ENCODE data around the gene SLC16A12. TPM values are rescaled to one million over a fixed set of nuclear protein-coding genes. Genes with fewer than 3 reads are reported as not detected.

The SLC16A12 gene
- total and polyA plus RNA-seq, 2 donors (not counting 3 experiments of a cell fraction or from before 2014, with no cell fraction given) = not detected

DNA sequence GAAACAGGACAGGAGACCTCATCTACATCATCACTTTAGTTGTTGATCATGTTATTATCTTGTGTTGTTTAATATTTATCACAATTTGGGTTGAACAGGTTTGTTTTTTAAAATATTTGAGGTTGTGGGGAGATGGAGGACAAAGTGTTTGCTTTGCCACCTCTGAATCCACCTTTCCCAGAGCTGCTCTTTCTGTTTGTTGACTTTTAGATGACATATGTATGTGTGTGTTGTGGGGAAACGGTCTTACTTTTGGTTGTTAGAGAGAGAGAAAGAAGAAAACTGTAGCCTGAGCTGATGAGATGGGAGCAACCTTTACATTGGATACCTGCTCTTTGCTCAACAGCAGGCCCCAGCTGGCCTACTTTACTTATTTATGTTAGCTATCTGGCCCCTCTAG, 19.0 kb upstream of the SLC16A12 start:
- no TSS peak for BruUV-seq (replicated peaks)
- Histone ChIP-seq H3K9me3 (replicated peaks; ENCODE audit: control insufficient read depth, insufficient read depth, low read length) (no peaks in the 10 kb centered on the region), H2AFZ (ENCODE audit: low read depth, low read length) (no peak overlapping the region), H3K4me2 (ENCODE audit: insufficient read depth, low read length) (no peak overlapping the region), H3K9ac (replicated peaks; ENCODE audit: extremely low read depth, insufficient read depth, low read length) (no peak overlapping the region), H3K27ac (ENCODE audit: insufficient read depth, low read depth, low read length) (no peak overlapping the region), H3K79me2 (ENCODE audit: control insufficient read depth, insufficient read depth, low read length) (no peaks in the 10 kb centered on the region), H3K9me1 (replicated peaks; ENCODE audit: control insufficient read depth, extremely low read depth, insufficient read depth, low read length) (no peaks in the 10 kb centered on the region), H3K4me3 (replicated peaks in 1 of 3; ENCODE audit: insufficient read depth in 1 of 3, low read depth in 1 of 3, low read length in 3 of 3) (no peak overlapping the region), H3K4me1 (ENCODE audit: control insufficient read depth, extremely low read depth, insufficient read depth, low read length) (peaks cover 4% of the 10 kb centered on the region), H4K20me1 (replicated peaks; ENCODE audit: control insufficient read depth, extremely low read depth, insufficient read depth, low read length) (no peaks in the 10 kb centered on the region), H3K27me3 (ENCODE audit: control insufficient read depth in 2 of 2, insufficient read depth in 2 of 2, low read length in 2 of 2) (no peaks in the 10 kb centered on the region), H3K36me3 (ENCODE audit: control insufficient read depth in 2 of 2, extremely low read depth in 1 of 2, insufficient read depth in 2 of 2, low read length in 2 of 2) (no peaks in the 10 kb centered on the region)
- FAIRE-seq = no peak
- CTCF ChIA-PET = interaction anchor here (0.6 to 1.5 kb wide), 3 partner anchors 8 to 89 kb away, joined by 3 to 5 read pairs (median 3); no protein-coding TSS in a partner anchor
- intact Hi-C loops (cut with micrococcal nuclease) (no loop called here), dilution Hi-C loops (cut with MboI; ENCODE audit: extremely low pct_ligation_motif_present, low sequenced_read_pairs) (no loop called here)
- no peak for DNase-seq (ENCODE audit: low read depth, low spot score)
- POLR2A ChIA-PET = no interaction called here
- TF ChIP-seq POLR2A (IDR thresholded peaks at IDR 0.05; ENCODE audit: low read depth, low read length) = no peak
- TF ChIP-seq POLR2AphosphoS5 (IDR thresholded peaks at IDR 0.05; ENCODE audit: insufficient read depth, low read depth, low read length) = no peak

DNA sequence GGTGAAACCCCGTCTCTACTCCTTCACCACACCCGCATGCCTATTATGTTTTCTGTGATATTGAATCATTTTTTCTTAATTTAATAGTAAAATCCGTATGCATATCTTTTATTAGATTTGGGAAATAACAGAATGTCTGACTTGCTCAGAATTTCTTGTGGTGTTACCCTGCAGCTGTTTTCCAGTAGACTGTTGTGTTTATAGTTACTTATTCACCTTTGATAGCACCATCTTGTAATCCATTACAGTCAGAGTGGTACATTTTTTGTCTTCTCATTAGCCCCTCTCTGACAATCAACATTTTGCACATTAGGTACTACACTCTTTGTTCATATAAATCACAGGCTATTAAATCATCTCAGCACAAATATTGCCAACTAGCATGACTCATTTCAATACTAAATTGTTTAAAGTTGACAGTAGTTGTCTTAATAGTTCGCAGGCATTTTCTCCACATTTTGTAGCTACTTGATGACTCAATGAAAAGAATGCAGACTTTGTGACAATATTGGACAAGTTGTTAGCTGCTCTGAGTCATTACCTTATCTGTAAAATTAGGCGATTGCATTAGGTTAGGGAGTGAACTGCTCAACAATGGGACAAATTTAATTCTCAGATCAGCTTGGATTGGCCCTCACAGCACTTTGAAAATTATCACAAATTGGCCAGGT, 17.8 kb upstream of the SLC16A12 start:
- no peaks in the 10 kb centered on the region for H4K20me1 ChIP-seq (replicated peaks; ENCODE audit: control insufficient read depth, extremely low read depth, insufficient read depth, low read length)
- no TSS peak for BruUV-seq (replicated peaks)
- no peaks in the 10 kb centered on the region for H3K27me3 ChIP-seq (ENCODE audit: control insufficient read depth in 2 of 2, insufficient read depth in 2 of 2, low read length in 2 of 2)
- no peak overlapping the region for H3K4me2 ChIP-seq (ENCODE audit: insufficient read depth, low read length)
- H3K9ac ChIP-seq (replicated peaks; ENCODE audit: extremely low read depth, insufficient read depth, low read length) = no peak overlapping the region
- DNase-seq (ENCODE audit: low read depth, low spot score) = peak; percentile 93
- peak; percentile 76 for TF ChIP-seq GATA2 (IDR thresholded peaks at IDR 0.05; ENCODE audit: insufficient read depth, insufficient read length, low read depth, low read length)
- TF ChIP-seq JUN (IDR thresholded peaks at IDR 0.05; ENCODE audit: borderline replicate concordance, insufficient read depth, insufficient read length, low read depth) = peak; percentile 96
- TF ChIP-seq EZH2 (IDR thresholded peaks at IDR 0.05; ENCODE audit: borderline replicate concordance, low read depth, low read length, severe bottlenecking) = no peak
- TF ChIP-seq, protein P1, sequence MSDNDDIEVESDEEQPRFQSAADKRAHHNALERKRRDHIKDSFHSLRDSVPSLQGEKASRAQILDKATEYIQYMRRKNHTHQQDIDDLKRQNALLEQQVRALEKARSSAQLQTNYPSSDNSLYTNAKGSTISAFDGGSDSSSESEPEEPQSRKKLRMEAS (IDR thresholded peaks at IDR 0.05; ENCODE audit: insufficient read depth, insufficient read length) = no peak
- TF ChIP-seq POLR2AphosphoS5 (IDR thresholded peaks at IDR 0.05; ENCODE audit: insufficient read depth, low read depth, low read length) = peak; percentile 29
- peak; percentile 99 for TF ChIP-seq FOS (IDR thresholded peaks at IDR 0.05; ENCODE audit: borderline replicate concordance, insufficient read depth, low read length)
- intact Hi-C loops (cut with micrococcal nuclease) (loop anchor here (1.0 kb wide), 2 partner anchors 18 to 95 kb away; partner anchors contain the start of gene SLC16A12), dilution Hi-C loops (cut with MboI; ENCODE audit: extremely low pct_ligation_motif_present, low sequenced_read_pairs) (no loop called here)
- no peaks in the 10 kb centered on the region for H3K79me2 ChIP-seq (ENCODE audit: control insufficient read depth, insufficient read depth, low read length)
- H3K36me3 ChIP-seq (ENCODE audit: control insufficient read depth in 2 of 2, extremely low read depth in 1 of 2, insufficient read depth in 2 of 2, low read length in 2 of 2) = no peaks in the 10 kb centered on the region
- H3K4me3 ChIP-seq (replicated peaks in 1 of 3; ENCODE audit: insufficient read depth in 1 of 3, low read depth in 1 of 3, low read length in 3 of 3) = no peak overlapping the region
- no peak overlapping the region for H2AFZ ChIP-seq (ENCODE audit: low read depth, low read length)
- ChIA-PET CTCF (interaction anchor here (0.8 to 1.8 kb wide), 5 partner anchors 10 to 95 kb away, joined by 3 to 7 read pairs (median 5); no protein-coding TSS in a partner anchor), POLR2A (no interaction called here)
- no peaks in the 10 kb centered on the region for H3K9me3 ChIP-seq (replicated peaks; ENCODE audit: control insufficient read depth, insufficient read depth, low read length)
- H3K9me1 ChIP-seq (replicated peaks; ENCODE audit: control insufficient read depth, extremely low read depth, insufficient read depth, low read length) = no peaks in the 10 kb centered on the region
- peaks cover 4% of the 10 kb centered on the region for H3K4me1 ChIP-seq (ENCODE audit: control insufficient read depth, extremely low read depth, insufficient read depth, low read length)
- no peak overlapping the region for H3K27ac ChIP-seq (ENCODE audit: insufficient read depth, low read depth, low read length)
- peak; percentile 100 for FAIRE-seq

Measured in endothelial cell of umbilical vein (primary cell).